ENCODE data around the gene BEND3.
"Not testable (repeated sequence)": the region's sequence is repeated elsewhere in the genome, so short reads cannot be mapped to it uniquely, and the experiment has no call there.

The BEND3 gene

DNA sequence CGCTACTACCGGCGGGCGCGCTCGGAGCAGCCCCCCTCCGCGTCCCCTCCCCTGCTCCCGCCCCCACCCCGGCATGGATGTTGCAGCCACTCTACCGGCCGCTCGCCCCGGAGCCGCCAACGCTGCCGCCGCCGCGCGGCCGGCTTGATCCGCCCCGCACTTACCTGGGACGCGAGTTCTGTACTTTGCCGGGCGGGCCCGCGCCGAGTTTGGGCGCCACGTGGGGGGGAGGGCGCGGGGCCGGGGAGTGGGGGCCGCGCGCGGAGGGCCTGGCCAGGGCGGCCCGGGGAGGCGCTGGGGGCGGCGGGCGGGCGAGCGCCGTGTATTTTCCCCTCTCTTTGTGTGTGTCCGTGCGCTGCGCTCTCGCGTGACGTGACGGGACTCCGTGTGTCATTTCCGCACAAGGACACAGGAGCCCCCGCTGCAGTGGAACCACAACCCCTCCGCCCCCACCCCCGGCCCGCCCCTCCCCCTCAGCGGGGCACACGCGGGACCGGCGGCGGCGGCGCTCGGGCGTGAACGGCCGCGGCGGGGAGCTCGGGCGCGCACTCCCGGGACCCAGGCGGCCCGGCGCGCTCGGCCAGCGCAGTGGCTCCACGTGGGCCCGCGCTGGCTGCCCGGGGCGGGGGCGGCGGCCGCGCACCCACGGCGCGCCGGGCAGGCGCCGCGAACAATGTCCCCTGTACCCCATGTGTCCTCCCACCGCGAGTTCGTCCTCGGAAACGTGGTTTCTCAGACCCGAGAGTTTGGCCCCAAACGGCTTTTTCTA is at the start of gene BEND3:
BEND3 (minus strand) TSS at position 590 of the 769 bp plus-strand sequence. CDS start 16,230 bp downstream, outside the sequence.
- no peak for DNase-seq

- not testable (repeated sequence) for DNase-seq
These were observed 49.0 kb upstream of the BEND3 start for GRCh38 chr6:107164299-107164698.

DNA sequence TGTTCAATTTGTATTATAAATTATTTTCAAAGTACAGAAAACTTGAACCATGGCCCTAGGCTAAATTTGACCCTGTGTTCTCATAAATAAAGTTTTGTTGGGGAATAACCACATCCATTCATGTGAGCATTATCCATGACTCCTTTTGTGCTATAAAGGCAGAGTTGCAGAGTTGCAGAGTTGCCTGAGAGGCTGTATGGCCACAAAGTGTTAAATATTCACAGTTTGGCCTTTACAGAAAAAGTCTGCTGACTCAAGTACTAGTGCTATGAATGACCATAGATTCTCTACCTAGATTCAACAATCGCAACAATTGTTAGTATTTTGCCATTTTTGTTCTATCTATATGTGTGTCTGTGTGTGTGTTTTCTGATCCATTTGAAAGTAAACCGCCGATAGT is 46.2 kb upstream of the BEND3 start:
- DNase-seq: no peak

- DNase-seq: no peak
These were observed 41.3 kb upstream of the BEND3 start for GRCh38 chr6:107156617-107157016.

DNA sequence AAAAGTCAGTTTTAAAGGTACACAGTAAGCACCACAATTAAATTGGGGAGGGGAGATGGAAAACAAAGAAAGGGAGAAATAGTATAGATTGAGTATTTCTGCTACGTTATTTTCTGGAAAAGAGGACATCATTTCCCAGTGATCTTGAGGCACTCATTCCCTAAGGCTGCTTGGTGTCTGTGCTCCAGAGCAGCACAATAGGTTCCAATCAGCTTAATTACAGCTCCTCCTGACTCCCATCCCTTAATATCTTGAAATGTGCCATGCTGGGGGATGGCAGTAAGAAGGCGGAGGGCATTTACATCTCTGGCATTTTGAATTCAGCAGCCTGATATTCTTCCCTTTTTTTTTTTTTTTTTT is 39.5 kb upstream of the BEND3 start:
- DNase-seq: no peak

DNA sequence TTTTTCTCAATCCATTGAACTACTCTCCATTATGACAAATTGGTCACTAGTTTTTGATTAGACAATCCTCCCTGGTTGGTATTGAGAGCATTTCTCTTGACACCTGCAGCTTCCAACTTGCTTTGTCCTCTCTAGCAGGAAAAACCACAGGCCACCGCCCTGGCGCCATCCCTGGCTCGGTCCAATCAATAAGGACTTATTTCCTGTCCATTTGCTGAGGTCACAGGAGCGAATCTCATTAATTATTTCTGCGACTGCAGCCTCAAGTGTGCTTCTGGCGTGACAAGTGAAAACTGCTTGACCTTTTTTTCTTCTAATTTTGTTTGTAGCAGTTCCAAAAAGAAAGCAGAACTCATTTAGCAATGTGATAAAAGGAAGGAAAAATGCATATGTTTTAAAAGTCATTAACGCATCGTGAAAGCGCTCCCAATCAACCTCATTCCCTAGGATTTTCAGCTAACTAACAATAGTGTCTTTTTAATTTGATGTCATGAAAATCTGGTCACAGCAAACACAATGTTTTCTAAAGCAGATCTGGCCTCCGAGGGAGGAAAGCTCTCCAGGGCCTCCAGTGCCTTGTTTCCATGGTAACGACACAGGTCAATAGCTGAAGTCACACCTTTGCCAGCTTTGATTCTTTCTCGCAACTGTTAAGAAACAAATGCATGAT is 39.0 kb upstream of the BEND3 start:
- DNase-seq: no peak

DNA sequence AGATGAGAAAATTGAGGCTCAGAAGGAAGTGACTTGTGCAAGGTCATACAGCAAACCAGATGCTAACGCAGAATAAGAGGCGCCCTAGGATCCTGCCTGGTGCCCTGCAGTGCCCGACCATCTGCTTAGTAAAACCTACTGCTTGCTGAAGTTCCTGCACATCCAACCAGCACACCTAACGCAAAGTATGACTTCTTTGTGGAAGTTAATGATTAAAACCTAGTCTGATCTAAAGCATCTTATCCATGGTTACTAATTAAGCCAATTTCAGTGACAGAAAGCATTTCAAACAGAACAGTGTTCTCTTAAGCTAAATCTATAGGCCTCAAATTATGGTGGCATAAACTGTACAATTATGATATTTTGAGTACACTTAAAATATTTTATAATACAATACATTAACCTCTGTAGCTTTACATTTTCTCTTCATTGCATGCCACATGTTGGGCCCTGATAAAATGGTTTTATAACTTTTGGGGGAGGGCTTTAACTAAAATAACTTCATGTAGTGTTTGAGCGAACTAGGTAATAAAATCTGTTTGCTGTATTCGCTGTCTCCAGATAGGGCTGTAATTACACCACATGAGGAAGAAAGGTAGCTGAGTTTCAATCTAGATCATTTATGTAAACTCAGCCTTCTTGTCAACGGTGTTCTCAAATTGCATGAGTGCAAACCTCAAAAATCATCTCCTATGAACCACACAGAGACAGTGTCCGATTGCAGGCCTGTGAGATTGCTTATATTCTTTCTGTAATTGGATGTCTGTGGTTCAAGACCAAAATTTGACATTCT is 37.5 kb upstream of the BEND3 start:
- DNase-seq: no peak

DNA sequence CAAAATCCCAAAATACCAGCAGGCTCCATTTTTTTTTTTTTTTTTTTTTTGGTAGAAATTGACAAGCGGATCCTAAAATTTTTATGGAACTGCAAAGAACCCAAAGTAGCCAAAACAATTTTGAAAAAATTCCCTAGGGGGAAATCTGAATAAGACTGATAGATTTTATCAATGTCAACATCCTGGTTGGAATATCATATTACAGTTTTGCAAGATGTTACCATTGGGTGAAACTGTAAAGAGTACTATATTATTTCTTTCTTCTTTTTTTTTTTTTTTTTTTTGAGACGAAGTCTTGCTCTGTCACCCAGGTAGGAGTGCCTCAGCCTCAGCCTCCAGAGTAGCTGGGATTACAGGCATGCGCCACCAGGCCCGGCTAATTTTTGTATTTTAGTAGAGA is 29.4 kb upstream of the BEND3 start:
- DNase-seq: no peak

DNA sequence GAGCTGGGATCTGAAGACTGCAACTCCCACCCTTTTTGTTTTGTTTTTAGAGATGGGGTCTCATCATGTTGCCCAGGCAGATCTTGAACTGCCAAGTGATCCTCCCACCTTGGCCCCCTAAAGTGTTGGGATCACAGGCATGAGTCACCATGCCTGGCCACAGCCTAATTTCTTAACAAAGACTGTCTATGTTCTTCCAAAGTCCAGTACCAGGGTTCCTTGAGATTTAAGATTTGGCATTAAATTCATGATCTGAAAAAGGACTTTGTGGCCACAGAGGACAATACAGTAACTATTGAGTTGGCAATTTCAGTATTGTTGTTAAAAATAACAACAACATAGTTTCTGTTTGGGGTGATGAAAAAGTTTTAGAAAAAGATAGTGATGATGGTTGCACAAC is 28.7 kb upstream of the BEND3 start:
- no peak for DNase-seq

DNA sequence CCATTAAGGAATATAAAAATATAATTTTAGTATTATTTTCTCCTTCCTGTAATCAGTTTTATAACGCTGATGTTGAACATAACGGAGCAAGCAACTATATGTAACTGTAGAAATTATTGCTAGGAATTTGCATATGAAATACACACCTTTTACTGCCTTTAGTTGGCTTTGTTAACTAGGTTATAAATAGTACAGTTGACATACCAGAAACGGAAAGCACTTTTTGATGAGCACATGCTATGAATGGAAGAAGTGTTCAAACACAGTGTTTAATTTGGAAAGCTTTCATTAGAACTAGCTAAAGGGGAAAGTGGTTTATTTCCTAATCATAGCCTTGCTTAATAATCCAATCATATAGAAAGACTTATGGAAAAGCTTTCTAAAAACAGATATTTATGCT is 25.3 kb upstream of the BEND3 start:
- no peak for DNase-seq

DNA sequence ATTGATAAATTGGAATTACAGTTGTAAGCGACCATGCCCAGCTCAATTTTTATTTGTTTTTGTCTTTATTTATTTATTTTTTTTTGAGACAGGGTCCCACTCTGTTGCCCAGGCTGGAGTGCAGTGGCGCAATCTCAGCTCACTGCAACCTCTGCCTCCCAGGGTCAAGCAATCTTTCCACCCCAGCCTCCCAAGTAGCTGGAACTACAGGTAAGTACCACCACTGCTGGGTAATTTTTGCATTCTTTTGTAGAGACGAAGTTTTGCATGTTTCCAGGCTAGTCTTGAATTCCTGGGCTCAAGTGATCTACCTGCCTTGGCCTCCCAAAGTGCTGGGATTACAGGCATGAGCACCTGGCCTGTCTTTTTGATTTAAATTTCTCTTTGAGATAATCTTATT is 21.0 kb upstream of the BEND3 start:
- not testable (repeated sequence) for DNase-seq

GRCh38 chr6:107135048-107135680 is 19.8 kb upstream of the BEND3 start:
- DNase-seq: not testable (repeated sequence)

DNA sequence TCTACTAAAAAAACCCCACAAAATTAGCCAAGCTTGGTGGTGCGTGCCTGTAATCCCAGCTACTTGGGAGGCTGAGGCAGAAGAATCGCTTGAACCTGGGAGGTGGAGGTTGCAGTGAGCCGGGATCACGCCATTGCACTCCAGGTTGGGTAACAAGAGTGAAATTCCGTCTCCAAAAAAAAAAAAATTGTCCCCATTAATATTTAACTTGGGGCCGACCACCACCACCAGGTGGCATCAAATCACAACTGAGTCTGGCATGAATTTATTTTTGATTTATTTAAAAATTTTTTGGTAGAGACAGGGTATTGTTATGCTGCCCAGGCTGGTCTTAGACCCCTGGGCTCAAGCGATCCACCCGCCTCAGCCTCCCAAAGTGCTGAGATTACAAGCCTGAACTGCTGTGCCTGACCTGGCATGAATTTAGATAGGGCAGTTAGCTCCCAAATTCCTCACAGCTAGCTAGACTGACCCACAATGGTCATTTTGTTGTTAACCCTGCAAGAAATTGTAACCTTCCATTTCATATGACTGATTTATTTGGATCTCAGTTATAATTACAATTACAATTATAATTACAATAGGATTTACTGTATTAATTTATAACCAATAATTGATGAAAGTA is 17.1 kb upstream of the BEND3 start:
- DNase-seq: no peak

- no peak for DNase-seq
These were observed 14.1 kb upstream of the BEND3 start for GRCh38 chr6:107129370-107129925.

GRCh38 chr6:107128577-107128976 is 13.3 kb upstream of the BEND3 start:
- DNase-seq: no peak

DNA sequence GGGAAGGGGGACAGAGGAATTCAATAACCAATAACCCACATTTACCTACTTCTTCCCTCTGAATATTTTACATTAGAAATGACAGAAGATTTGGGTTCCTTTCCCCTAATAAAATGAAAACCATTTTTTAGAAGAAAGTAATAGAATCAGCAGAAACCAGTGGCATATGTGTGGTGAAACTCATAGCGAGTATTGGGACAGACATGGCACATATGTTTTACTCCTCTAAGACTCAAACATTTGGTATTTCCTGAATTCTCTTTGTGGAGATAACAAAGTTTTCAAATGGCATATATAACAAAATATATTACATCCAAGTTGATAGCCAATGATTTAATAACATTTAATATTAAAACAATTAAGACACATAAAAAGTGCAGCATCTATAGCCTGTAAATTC is 12.9 kb upstream of the BEND3 start:
- DNase-seq: no peak

DNA sequence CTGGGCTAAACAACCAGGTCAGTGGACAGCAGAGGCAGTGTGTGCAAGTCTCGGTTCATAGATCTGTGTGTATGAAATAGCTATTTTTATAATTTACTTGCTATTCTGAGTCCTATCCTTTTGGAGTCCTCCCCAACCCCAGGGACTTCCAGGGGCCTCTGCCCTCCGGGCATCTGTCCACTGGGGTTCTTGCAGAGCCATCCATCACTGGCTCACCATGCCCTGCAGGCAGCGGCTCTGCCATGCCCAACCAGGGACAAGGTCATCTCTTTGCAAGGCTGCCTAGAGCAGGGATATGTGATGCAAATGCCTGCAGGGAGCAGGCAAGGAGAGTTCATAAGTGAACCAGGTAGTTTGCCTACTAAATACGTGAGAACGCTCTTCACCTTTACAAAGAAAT is 10.5 kb upstream of the BEND3 start:
- DNase-seq: no peak

DNA sequence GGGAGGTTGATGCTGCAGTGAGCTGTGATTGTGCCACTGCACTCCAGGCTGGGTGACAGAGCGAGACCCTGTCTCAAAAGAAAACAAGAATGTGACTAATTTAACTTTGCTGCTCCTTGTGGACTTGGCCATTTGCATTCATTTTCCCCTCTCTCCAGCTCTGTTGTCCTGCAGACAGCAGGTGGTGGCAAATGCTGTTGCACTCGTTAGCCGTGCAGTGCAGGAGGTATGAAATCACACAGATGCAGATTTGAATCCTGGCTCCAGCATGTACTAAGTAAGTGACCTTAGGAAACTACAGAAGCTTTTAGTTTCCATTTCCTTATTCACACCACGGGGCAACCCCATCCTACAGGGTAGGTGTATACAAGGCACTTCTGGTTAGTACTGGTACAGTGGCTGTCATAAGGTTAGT is 9.6 kb upstream of the BEND3 start:
- DNase-seq: no peak

- no peak for DNase-seq
These were observed 8.2 kb upstream of the BEND3 start for GRCh38 chr6:107123501-107123900.

- DNase-seq: no peak
These were observed 7.4 kb upstream of the BEND3 start for GRCh38 chr6:107122748-107123147.

DNA sequence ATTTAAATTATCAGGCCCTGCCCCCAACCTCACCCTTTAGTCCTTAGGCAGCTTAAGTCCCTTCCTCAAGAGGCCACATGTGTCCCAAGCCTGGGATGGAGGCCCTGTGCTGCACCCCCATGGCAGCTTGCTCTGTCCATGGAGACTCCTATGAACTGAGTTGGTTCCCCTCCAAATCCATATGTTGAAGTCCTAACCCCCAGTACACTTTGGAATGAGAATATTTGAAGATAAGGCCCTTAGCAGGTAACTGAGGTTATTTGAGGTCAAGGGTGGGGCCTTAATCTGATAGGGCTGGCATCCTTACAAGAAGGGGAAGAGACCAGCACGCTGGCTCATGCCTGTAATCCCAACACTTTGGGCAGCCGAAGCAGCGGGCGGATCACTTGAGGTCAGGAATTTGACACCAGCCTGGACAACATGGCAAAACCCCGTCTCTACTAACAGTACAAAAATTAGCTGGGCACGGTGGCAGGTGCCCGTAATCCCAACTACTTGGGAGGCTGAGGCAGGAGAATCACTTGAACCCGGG is 6.7 kb upstream of the BEND3 start:
- no peak for DNase-seq

- DNase-seq: no peak
These were observed 6.0 kb upstream of the BEND3 start for GRCh38 chr6:107121266-107121665.

Measured in DMS 273 treated with DMSO at 0.1 percent for 48 hours (cell line).